NCI-H345 treated with DMSO at 0.1 percent for 48 hours (cell line): ENCODE measurements around the gene MAN1A1.
A peak's percentile ranks its signal among the peaks of the same experiment; 100 is the strongest.

ENCODE experiments used
- DNase-seq: peaks from one replicate; lab custom pipeline; 2025; ENCODE audit not compliant: unreplicated experiment; lab: John Stamatoyannopoulos, UW

Gene MAN1A1

GRCh38 chr6:119204719-119205118 lies 144.8 kb downstream of the MAN1A1 start:
- no peak for DNase-seq

GRCh38 chr6:119201480-119201879 lies 148.1 kb downstream of the MAN1A1 start:
- DNase-seq: peak; percentile 81

- DNase-seq: no peak
Measured at GRCh38 chr6:119200512-119201175, 148.9 kb downstream of the MAN1A1 start.

- DNase-seq: no peak
Measured at GRCh38 chr6:119197271-119197670, 152.3 kb downstream of the MAN1A1 start.

GRCh38 chr6:119196715-119197114 lies 152.8 kb downstream of the MAN1A1 start:
- no peak for DNase-seq

- DNase-seq: peak; percentile 61
Measured at GRCh38 chr6:119195848-119196247, 153.7 kb downstream of the MAN1A1 start.

GRCh38 chr6:119195204-119195603 lies 154.4 kb downstream of the MAN1A1 start:
- no peak for DNase-seq

- DNase-seq: no peak
Measured at GRCh38 chr6:119193707-119194106, 155.9 kb downstream of the MAN1A1 start.

- no peak for DNase-seq
Measured at GRCh38 chr6:119192200-119192599, 157.4 kb downstream of the MAN1A1 start.

GRCh38 chr6:119190176-119190575 lies 159.4 kb downstream of the MAN1A1 start:
- no peak for DNase-seq

- no peak for DNase-seq
Measured at GRCh38 chr6:119189498-119189897, 160.1 kb downstream of the MAN1A1 start.

GRCh38 chr6:119187596-119187995 lies 162.0 kb downstream of the MAN1A1 start:
- DNase-seq: no peak

GRCh38 chr6:119186490-119186889 lies 163.1 kb downstream of the MAN1A1 start:
- no peak for DNase-seq

- DNase-seq: no peak
Measured at GRCh38 chr6:119184008-119184648, 165.4 kb downstream of the MAN1A1 start.

- no peak for DNase-seq
Measured at GRCh38 chr6:119183457-119183856, 166.1 kb downstream of the MAN1A1 start.

GRCh38 chr6:119182875-119183274 lies 166.7 kb downstream of the MAN1A1 start:
- DNase-seq: peak; percentile 100

GRCh38 chr6:119182216-119182803 lies 167.3 kb downstream of the MAN1A1 start:
- no peak for DNase-seq

GRCh38 chr6:119181046-119181445 lies 168.5 kb downstream of the MAN1A1 start:
- DNase-seq: no peak

- no peak for DNase-seq
Measured at GRCh38 chr6:119179842-119180241, 169.7 kb downstream of the MAN1A1 start.

- no peak for DNase-seq
Measured at GRCh38 chr6:119179062-119179461, 170.5 kb downstream of the MAN1A1 start.

- DNase-seq: no peak
Measured at GRCh38 chr6:119176445-119176844, 173.1 kb downstream of the MAN1A1 start.
